Suppressor macrophage (primary cell): ENCODE results near the gene NME2.

Experiments used
- DNase-seq, 4 experiments: peaks; one replicate each; pipeline ENCODE4 v3.0.0-alpha.2; 2020 to 2022

NME2 gene

DNA sequence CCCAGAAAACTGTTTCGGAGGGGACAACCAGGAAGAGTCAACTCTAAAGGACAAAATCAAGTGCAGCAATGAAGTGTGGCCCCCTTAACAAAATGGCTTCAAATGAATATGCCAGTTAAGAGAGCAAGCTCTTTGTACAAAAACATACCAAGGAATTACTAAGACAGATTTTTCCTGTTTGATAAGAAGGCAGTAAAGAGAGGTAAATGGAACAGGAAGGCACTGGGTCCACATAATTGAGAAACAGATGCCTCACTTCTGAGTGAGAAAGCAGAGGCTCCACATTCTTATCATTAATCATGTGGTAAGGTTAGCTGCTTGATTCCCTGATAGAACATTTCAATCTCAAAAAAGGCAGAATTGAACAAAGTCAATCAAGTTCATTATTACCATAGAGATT lies 48.7 kb downstream of the NME2 start:
- no peak for DNase-seq

DNA sequence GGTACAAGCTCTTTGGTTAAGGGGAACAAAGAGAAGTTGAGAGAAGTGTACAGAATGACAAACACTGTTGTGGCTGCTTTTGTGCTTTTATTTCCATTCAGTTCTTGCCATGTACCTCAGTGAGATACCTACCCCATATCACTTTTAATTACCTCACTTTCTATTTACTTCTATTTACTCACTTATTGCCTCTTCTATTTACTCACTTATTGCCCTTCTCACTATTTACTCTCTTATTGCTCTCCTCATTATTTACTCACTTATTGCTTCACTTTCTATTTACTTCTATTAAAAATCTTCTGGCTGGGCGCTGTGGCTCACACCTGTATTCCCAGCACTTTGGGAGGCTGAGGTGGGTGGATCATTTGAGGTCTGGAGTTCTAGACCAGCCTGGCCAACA lies 51.7 kb downstream of the NME2 start:
- no peak for DNase-seq

DNA sequence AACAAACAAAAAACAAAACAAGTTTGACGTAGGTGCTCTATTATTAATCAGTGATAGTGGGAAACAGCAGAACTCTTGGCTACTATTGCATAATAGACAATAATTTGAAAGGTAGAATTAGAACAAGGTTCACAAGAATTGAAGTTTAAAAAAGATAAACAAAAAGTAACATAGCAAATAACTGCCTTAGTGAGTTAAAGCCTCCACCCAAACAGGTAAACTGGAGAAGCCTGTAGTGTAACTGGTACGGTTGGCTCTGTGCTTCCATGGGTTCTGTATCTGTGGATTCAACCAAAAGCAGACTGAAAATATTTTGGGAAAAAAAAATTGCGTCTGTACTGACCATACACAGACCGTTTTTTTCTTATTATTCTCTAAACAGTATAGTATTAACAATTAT lies 55.1 kb downstream of the NME2 start:
- DNase-seq: no peak
